Fibroblast of skin of left quadriceps (primary cell): ENCODE data around the gene CCSER1.
"Not testable (repeated sequence)": the region's sequence is repeated elsewhere in the genome, so short reads cannot be mapped to it uniquely, and the experiment has no call there.

Source experiments
- DNase-seq, 2 experiments: peaks; one replicate each; pipeline ENCODE4 v3.0.0-alpha.2; 2013; ENCODE audit warnings: low read depth in 2 of 2

The CCSER1 gene

GRCh38 chr4:91359041-91360031, 1232.1 kb downstream of the CCSER1 start:
- no peak for DNase-seq

GRCh38 chr4:91362125-91362524, 1234.9 kb downstream of the CCSER1 start:
- no peak for DNase-seq

- no peak for DNase-seq
Observed at GRCh38 chr4:91366554-91366953, 1239.4 kb downstream of the CCSER1 start.

- DNase-seq: no peak
Observed at GRCh38 chr4:91369116-91369515, 1241.9 kb downstream of the CCSER1 start.

- no peak for DNase-seq
Observed at GRCh38 chr4:91373546-91373945, 1246.4 kb downstream of the CCSER1 start.

GRCh38 chr4:91405431-91405830, 1278.2 kb downstream of the CCSER1 start:
- not testable (repeated sequence) for DNase-seq

- DNase-seq: no peak
Observed at GRCh38 chr4:91422011-91422410, 1294.8 kb downstream of the CCSER1 start.

- no peak for DNase-seq
Observed at GRCh38 chr4:91426725-91427124, 1299.5 kb downstream of the CCSER1 start.

- DNase-seq: no peak
Observed at GRCh38 chr4:91427171-91427570, 1300.0 kb downstream of the CCSER1 start.

- DNase-seq: no peak
Observed at GRCh38 chr4:91434631-91435030, 1307.4 kb downstream of the CCSER1 start.

- no peak for DNase-seq
Observed at GRCh38 chr4:91436556-91436955, 1309.4 kb downstream of the CCSER1 start.

- no peak for DNase-seq
Observed at GRCh38 chr4:91447168-91447567, 1320.0 kb downstream of the CCSER1 start.

GRCh38 chr4:91448668-91449330, 1321.6 kb downstream of the CCSER1 start:
- DNase-seq: peak; percentile 9 to 13

- DNase-seq: no peak
Observed at GRCh38 chr4:91454111-91454510, 1326.9 kb downstream of the CCSER1 start.

- not testable (repeated sequence) for DNase-seq
Observed at GRCh38 chr4:91462566-91462965, 1335.4 kb downstream of the CCSER1 start.

- no peak for DNase-seq
Observed at GRCh38 chr4:91470671-91471070, 1343.5 kb downstream of the CCSER1 start.

GRCh38 chr4:91471280-91471679, 1344.1 kb downstream of the CCSER1 start:
- no peak for DNase-seq

GRCh38 chr4:91472046-91472445, 1344.9 kb downstream of the CCSER1 start:
- no peak for DNase-seq

- DNase-seq: no peak
Observed at GRCh38 chr4:91485415-91485814, 1358.2 kb downstream of the CCSER1 start.

- no peak for DNase-seq
Observed at GRCh38 chr4:91488946-91489345, 1361.8 kb downstream of the CCSER1 start.

GRCh38 chr4:91497892-91498291, 1370.7 kb downstream of the CCSER1 start:
- no peak for DNase-seq

GRCh38 chr4:91502365-91502764, 1375.2 kb downstream of the CCSER1 start:
- DNase-seq: no peak

GRCh38 chr4:91513326-91513725, 1386.1 kb downstream of the CCSER1 start:
- DNase-seq: no peak
